Head of caudate nucleus (tissue), 42 donors: Measurements from ENCODE around the gene SGCG.
"Not testable (repeated sequence)": the region's sequence is repeated elsewhere in the genome, so short reads cannot be mapped to it uniquely, and the experiment has no call there.

Experiments
- DNase-seq, 42 donors: peaks; one replicate each; pipeline versions ENCODE4 v3.0.0 to v3.0.0-alpha.2; 2020 to 2021; ENCODE audit warnings: mixed read lengths in 7 of 42
- intact Hi-C: fragments of 100-400 bp; cut with DNase I; formaldehyde crosslinking; loops from one replicate; pipeline ENCODE4 v1.15.0; 2022

The SGCG gene, protein sequence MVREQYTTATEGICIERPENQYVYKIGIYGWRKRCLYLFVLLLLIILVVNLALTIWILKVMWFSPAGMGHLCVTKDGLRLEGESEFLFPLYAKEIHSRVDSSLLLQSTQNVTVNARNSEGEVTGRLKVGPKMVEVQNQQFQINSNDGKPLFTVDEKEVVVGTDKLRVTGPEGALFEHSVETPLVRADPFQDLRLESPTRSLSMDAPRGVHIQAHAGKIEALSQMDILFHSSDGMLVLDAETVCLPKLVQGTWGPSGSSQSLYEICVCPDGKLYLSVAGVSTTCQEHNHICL

DNA sequence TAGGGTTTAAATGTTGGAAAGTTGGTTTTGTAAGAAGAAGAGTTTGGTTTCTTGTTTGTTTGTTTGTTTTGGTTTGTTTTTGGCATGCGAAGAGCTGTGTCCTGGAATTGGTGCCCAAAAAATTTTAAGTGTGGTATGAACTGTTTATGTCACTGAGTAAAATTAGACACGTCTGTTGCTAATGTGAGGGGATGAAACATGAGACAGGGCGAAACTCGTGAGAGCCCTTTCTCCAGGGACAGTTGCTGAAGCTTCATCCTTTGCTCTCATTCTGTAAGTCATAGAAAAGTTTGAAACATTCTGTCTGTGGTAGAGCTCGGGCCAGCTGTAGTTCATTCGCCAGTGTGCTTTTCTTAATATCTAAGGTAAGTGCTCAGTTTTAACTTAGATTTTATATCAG is at the start of gene SGCG:
Gene SGCG (plus strand): TSS at position 269 of the 400 bp plus-strand sequence. CDS start 22,716 bp downstream, outside the sequence.
- DNase-seq, result no peak
- intact Hi-C loops, result no loop called here

DNA sequence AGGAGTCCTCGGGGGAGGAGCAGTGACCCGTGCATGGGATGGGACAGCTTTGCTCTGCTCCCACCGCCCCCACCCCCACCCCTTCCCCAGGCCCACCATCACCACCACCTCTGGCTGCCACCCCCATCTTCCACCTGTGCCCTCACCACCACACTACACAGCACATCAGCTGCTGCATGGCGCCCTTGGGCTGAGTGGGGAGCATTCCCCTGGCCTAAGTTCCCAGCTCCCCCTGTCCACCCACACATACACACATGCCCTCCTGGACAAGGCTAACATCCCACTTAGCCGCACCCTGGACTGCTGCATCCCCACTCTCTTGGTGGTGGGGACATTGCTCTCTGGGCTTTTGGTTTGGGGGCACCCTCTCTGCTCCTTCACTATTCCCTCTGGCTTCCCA is 46.2 kb upstream of the SGCG start:
- intact Hi-C loops, result no loop called here
- no peak for DNase-seq

DNA sequence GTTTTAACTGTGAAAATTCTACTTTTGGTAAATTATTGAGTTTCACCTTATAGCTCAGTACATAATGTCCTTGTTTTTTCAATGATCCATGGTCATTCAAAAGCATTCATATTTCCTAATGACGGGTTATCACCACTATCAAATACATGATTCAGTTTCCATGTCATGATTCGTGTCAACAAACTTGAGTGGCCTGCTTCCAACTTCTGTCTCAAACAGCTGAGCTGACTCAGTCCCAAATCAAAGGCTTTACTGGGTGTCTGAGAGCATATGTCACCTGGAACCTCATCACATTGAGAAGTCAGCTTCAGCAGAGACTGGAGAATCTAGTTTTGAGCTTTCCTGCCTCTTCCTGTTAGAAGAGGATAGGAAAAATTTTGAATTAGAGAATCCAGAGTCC is 40.3 kb upstream of the SGCG start:
- intact Hi-C loops, result no loop called here
- no peak for DNase-seq

DNA sequence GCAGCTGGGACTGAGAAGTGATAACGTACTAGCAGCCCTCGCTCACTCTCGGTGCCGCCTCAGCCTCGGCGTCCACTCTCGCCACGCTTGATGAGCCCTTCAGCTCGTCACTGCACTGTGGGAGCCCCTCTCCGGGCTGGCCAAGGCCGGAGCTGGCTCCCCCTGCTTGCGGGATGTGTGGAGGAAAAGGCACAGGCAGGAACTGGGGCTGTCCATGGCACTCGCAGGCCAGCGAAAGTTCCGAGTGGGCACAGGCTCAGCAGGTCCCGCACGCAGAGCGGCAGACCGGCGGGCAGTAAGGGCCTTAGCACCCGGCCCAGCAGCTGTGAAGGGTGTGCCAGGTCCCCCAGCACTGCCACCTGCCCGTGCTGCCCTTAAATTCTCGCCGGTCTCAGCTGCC is 38.8 kb upstream of the SGCG start:
- DNase-seq, result no peak
- intact Hi-C loops, result no loop called here

DNA sequence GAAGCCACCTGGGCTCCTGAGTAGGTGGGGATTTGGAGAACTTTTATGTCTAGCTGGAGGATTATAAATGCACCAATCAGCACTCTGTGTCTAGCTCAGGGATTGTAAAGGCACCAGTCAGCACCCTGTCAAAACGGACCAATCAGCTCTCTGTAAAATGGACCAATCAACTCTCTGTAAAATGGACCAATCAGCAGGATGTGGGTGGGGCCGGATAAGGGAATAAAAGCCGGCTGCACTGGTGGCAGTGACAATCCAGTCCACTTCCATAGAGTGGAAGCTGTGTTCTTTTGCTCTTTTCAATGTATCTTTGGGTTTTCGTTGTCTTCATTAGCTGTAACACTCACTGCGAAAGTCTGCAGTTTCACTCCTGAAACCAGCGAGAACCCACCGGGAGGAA is 38.2 kb upstream of the SGCG start:
- DNase-seq, intact Hi-C loops: not testable (repeated sequence)

DNA sequence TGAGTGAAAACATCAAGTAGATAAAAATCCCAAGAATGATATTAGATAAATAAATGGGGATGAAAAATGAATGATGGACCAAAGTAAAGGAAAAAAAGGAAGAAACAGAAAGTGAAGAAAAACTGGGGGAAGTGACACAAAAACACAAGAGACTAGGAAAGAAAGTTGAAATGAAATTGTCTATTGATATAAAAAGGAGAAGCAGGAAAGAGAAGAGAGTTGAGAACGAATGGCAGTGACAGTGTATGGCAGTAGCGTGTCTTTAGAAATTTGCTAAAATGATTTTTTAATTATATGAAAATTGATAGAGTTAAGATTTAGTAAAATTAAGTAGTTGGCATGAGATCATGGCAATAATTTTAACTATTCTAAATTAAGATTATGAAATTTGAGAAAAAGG is 36.3 kb upstream of the SGCG start:
- DNase-seq, result no peak
- intact Hi-C loops, result no loop called here

DNA sequence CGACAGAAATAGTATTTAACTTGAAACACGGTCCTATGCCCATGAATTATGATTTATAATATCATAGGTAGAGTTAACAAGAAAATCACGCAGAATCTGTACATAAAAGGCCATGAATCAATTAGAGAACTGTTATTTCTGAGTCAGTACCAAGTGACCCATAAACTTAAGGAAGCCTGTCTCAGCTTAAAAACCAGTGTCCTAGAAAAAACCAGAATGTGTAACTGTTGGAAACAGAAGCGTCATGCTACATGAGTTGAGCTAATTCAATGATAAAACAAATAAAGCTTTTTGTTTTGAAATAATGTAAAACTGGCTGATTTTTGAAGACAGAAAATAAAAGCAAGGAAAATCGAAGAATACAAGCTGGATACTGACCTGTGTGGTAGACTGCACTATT is 34.8 kb upstream of the SGCG start:
- no peak for DNase-seq
- intact Hi-C loops, result no loop called here

DNA sequence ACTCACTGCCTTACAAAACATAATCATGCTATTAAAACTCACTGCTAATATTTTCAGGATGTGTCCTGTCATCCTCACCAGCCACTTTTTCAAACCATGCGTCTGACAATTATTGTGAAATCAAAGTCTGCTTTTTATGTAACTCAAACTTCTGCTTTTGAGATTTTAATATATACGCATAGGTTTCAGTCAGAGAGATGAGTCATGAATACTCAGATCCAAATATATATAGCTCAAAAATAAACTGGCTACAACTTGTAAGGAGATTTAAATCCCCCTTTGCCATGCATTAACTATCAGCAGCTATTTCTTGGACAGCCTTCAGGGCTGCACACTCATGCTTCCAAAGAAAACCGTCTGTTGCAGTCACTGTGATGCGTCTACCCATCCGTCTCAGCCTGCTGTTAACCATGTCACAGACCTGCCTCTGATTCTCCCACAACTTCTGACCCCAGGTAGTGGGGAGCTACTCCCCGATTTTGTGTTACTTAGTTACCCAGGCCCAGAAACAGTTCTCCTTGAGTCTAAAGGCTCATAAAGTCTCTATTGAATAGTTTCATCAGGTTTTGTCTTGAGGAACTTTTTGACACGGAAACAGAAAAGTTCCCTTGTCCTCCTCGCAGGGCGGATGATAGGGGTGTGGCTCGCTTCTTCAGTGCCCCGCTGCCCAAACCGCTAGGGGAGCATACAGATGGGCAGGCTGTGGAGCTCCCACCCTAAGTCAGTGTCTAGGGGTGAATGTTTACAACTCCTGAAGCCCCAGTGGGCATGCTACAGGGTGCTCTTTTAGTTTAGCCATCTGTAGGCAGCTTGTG is 33.8 kb upstream of the SGCG start:
- no peak for DNase-seq
- intact Hi-C loops, result no loop called here

DNA sequence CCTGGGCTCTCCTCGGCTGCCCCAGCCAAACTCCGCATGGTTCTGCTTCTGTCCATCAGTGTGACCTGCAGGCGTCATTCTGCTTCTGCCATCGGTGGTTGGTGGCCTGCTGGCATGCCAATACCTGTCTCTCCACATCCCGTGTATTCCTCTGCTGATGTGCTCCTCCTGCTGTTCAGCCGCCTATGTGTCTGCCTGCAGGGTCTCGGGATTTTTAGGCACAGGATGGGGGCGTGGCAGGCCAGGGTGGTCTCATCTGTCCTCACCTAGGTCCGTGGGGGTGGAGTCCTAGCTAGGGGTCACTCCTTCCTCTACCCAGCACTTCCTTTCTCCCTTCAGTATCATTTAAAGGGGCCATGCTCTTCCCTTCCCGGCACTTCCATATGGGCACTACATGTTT is 33.0 kb upstream of the SGCG start:
- DNase-seq, result no peak
- intact Hi-C loops, result no loop called here

DNA sequence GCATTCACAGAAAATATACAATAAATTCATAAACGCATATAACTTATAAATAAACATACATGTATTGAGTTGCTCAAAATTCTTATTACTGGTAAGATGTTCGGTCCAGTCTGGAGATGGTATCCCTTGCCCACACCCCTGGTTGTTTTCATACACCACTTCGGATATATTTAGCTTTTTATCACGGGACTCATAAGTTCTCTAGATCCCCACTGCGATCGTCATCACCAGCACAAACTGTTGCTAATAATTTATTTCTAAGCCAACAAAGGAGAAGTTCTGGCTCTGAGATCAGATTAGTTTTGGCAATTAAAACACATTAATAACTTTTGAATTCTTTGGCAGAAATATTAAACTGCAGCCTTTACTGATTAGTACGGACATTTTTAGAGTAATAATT is 23.0 kb upstream of the SGCG start:
- no peak for DNase-seq
- intact Hi-C loops, result no loop called here

DNA sequence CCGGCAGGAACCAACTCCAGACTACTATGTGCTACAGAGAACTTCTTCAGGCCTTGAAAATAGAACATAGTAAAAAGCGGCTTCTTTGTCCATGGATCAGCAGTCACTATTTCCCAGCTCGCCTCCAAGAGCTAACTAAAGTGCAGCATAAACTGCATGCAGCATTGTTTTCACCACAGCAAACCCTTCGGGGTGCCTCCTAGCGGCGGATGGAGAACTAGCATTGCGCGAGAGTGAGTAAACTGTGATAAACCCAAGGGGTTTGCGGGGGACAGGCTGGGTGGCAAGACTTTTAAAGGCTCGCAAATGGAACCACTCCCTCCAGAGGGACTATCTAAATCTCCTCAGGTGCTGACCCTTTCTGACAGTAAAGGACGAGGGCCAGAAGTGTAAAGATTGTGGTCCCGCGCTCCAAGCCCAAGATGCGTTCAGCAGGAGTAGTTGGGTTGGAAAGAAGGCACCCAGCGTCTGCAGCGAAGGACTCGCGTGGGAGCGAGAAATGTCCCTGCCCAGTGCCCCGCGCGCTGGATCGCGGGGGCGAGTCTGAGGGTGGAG is 21.5 kb upstream of the SGCG start:
- DNase-seq, result peak in 6 of 42 donors; percentile 11 to 54 (median 30)
- intact Hi-C loops, result no loop called here

DNA sequence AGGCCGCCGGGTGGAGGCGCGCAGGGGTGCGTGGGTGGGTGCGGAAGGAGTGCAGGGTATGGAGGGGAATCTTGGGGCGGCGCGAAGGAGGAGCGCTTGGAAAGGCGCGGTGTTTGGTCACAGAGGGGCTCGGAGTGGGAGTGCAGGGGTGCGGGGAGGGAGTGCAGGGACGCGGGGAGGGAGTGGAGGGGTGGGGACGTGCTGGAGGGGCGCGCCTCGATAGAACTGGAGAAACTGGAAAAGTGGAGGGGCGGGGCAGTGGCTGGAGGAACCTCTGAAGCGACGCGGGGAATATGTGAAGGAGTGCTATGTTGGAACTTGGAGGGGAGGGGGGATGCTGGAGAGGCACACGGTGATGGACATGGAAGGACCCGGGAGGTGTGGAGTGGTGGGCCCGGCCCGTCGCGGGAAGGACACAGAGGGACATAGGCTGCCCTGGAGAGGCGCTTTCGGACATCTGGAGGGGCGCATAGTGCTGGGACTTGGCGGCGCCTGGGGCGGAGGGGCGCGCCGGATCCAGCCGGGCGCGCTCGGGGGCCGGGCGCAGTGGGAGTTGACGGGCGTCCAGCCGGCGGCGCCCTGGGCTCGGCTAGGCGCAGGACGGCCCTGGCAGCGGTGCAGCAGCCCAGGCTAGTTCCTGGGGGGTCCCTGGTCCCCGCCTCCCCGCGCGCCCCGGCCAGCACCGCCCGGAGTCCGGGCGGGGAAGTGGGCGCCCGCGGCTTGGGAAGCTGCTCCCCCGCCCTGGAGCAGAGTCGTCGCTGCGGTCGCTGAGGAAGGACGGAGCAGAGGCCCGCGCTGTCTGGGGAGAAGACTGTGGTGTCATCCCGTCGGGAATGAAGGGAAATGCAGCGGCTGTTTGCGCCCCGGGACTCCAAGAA is 20.8 kb upstream of the SGCG start:
- intact Hi-C loops, result no loop called here
- DNase-seq, result no peak

DNA sequence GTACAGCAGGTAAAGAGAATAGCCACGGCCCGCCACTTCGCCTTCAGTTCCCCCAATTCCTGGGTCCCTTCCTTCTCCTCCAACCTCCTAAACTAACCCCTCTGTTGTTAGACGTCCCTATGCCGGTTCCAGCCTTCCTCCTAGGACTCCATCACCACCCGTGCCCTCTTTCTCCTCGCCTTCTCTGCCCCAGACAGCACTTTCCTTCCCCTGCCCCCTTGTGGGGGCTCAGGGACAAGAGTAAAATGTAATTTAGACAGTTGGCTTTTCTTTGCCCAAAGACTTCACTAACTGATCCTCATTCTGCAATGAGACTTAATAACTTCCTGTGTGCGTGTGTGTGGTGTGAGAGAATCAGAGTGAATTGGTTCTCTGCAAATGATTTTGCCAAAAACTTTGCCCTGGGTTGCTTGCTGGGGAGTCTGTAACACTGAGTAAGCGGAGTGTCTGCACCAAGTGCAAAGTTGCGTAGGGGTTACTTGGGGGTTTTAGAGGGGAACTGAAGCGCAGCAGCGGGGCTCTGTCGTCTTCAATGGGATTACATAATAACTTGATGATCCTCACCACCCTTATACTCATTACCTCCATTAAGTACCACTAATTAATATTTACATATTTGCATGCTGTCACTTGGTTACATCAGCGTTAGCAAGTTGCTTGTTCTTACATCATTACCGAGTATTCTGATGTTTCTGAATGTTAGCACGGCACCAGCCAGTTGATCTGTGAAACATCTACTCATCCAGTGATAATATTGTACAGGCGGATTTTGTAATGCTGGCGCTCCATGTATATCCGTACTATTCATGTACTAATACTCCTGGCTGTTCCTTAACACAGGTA is 19.9 kb upstream of the SGCG start:
- no peak for DNase-seq
- intact Hi-C loops, result no loop called here

DNA sequence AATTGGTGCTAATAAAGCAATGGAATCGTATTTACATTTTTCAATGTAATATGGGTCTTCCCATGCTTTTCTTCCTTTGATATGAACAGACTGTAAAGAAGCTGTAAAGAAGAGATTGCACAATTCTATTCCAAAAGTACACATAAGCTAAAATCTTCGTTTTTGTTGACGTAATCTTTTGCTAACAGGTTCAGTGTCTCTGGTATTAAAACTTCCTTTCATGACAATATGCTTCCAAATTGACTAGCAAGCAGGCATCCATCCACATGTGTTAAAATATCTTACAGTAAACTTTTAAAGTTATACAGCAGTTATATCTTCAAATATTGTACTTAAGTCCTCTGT is 19.3 kb upstream of the SGCG start:
- no peak for DNase-seq
- intact Hi-C loops, result no loop called here

DNA sequence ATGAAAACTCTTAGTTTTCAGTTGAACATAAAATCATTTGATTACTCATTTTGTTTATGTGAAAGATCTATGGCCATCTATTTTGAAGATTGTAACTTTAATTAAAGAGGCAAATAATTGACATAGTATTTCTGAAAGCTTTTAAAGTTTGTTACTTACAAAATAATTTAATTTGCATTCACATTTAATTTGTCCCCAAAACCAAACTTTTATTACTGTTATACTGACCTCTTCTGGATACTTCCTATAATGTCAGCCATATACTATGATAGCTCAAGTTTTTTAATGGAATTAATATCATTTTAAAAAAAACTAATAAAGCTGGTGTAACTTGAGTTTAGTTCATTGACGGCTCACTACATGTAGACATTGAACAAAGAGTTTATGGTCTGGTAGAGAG is 4.9 kb upstream of the SGCG start:
- intact Hi-C loops, result no loop called here
- no peak for DNase-seq

DNA sequence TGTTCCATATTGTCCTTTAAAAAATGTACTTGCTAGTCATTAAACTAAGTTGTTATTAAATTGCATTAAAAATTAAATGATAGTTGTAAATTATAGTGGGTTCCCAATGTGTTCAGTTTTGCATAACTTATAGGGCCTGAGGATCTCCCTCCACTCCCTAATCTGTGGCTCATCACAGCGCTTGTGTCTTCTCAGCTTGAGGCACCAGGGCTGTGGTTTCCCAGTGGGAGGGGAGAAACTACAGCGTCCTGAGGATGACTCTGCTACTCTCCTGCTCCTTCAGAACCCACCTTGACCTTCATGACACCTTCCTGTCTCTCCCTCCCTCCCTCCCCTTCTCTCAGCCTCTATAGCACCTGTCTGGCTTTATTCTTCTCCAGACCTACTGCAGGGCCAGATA is 1.4 kb downstream of the SGCG start:
- DNase-seq, result no peak
- intact Hi-C loops, result no loop called here

DNA sequence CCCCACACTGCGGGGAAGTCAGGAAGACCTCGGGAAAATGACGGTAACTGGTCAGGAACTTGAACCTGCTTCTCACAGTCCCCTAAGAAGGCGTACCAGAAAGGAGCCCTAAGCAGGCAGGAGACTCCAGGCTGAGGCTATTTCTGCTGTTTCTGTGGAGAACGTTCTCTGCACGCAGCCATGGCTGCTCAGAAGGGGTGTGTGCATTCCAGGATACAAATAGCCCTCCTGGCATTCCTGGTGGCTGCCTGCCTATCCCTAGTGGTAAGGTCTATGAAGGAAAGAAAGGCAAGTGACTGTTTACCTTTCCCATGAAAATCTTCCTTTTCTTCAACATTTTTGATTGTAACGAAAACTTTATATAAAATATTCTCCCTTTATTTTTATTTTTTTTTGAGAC is 2.5 kb downstream of the SGCG start:
- intact Hi-C loops, result no loop called here
- DNase-seq, result no peak

DNA sequence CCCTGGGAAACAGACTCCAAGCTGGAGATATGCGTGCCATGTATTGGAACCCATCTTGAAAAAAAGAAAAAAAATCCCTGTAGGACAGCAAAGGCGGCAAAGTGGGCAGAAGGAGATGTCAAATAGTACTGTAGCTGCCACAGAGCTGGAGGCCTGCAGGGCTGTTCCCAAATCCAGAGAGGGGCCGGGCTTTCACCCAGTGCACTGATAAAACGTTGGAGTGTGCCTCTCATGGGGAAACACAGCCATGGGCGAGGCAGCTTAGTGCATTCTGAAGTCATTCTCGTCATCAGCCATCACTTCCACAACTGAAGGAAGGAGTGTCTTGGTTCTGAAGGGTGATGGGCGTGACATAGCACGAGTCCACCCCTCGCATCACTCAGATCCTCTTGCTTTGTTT is 4.8 kb downstream of the SGCG start:
- no peak for DNase-seq
- intact Hi-C loops, result no loop called here

DNA sequence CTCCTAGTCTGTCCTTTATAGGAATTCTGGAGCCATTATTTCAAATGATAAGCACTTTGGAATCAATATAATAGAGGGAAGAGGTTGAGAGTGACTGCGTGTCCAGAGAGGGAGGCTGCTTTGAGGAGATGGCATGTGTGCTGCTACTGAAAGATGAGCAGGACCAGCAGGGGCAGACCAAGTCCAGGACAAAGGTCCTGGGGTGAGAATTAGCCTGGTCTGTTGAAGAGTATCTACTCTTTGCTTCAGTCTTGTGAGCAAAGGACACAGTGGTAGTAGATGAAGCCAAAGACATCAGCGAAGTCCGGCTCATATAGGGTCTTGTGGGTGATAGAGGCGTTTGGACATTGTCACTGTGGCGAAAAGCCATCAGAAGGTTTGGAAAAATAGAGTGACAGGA is 21.1 kb downstream of the SGCG start:
- intact Hi-C loops, result no loop called here
- DNase-seq, result no peak
